ENCODE results near the gene CRELD2. TPM values are rescaled to one million over a fixed set of nuclear protein-coding genes. Genes with fewer than 3 reads are reported as not detected.

CRELD2 gene
- total RNA-seq, 1 donor from 2014 or later: 54.9 TPM

DNA sequence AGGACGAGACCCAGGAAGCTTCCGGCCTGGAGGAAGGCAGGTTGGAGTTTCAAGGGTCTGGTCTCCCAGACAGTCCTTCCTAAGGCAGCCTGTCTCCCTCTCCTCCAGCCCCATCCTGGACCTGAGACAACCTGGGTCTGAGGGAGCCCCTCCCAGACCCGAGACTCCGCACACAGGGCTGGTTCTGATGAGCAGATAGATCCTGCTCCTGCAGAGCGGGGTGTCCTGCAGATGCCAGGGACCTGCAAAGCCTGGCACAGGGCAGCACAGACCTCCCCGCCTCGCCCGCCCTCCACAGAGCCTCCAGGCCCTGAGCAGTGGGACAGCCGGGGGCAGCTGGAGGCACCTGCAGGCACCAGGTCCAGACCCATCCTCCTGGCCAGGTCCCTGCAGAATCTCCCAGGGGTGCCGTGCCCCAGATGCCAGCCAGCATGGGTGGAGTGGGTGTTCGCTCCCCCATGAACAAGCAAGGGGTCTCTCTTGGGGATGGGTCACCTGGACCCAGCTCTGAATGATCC, 49.9 kb downstream of the CRELD2 start:
- Mint-ChIP-seq H3K4me3 (ENCODE audit: unreplicated experiment) (no peak overlapping the region), H3K4me1 (ENCODE audit: unreplicated experiment) (peaks cover 36% of the 10 kb centered on the region), H3K36me3 (ENCODE audit: unreplicated experiment) (peaks cover 7% of the 10 kb centered on the region), H3K27ac (ENCODE audit: unreplicated experiment) (no peak overlapping the region), H3K9me3 (ENCODE audit: unreplicated experiment) (no peaks in the 10 kb centered on the region), H3K27me3 (ENCODE audit: unreplicated experiment) (no peaks in the 10 kb centered on the region)
- no peak for DNase-seq (ENCODE audit: extremely low spot score, unreplicated experiment)
- TF ChIP-seq, protein P1, sequence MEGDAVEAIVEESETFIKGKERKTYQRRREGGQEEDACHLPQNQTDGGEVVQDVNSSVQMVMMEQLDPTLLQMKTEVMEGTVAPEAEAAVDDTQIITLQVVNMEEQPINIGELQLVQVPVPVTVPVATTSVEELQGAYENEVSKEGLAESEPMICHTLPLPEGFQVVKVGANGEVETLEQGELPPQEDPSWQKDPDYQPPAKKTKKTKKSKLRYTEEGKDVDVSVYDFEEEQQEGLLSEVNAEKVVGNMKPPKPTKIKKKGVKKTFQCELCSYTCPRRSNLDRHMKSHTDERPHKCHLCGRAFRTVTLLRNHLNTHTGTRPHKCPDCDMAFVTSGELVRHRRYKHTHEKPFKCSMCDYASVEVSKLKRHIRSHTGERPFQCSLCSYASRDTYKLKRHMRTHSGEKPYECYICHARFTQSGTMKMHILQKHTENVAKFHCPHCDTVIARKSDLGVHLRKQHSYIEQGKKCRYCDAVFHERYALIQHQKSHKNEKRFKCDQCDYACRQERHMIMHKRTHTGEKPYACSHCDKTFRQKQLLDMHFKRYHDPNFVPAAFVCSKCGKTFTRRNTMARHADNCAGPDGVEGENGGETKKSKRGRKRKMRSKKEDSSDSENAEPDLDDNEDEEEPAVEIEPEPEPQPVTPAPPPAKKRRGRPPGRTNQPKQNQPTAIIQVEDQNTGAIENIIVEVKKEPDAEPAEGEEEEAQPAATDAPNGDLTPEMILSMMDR (IDR thresholded peaks at IDR 0.05): no peak

- H3K4me3 Mint-ChIP-seq (ENCODE audit: unreplicated experiment): no peak overlapping the region
- no peak overlapping the region for H3K27ac Mint-ChIP-seq (ENCODE audit: unreplicated experiment)
- H3K27me3 Mint-ChIP-seq (ENCODE audit: unreplicated experiment): no peaks in the 10 kb centered on the region
- H3K9me3 Mint-ChIP-seq (ENCODE audit: unreplicated experiment): no peaks in the 10 kb centered on the region
- H3K36me3 Mint-ChIP-seq (ENCODE audit: unreplicated experiment): peaks cover under 1% of the 10 kb centered on the region
- peaks cover 29% of the 10 kb centered on the region for H3K4me1 Mint-ChIP-seq (ENCODE audit: unreplicated experiment)
- no peak for DNase-seq (ENCODE audit: extremely low spot score, unreplicated experiment)
- TF ChIP-seq, protein P1 (IDR thresholded peaks at IDR 0.05): no peak
Measured at GRCh38 chr22:49968831-49969661, 50.6 kb downstream of the CRELD2 start.

- H3K4me1 Mint-ChIP-seq (ENCODE audit: unreplicated experiment): peaks cover 24% of the 10 kb centered on the region
- no peaks in the 10 kb centered on the region for H3K9me3 Mint-ChIP-seq (ENCODE audit: unreplicated experiment)
- TF ChIP-seq, protein P1 (IDR thresholded peaks at IDR 0.05): no peak
- H3K27ac Mint-ChIP-seq (ENCODE audit: unreplicated experiment): no peak overlapping the region
- DNase-seq (ENCODE audit: extremely low spot score, unreplicated experiment): no peak
- H3K4me3 Mint-ChIP-seq (ENCODE audit: unreplicated experiment): no peak overlapping the region
- H3K27me3 Mint-ChIP-seq (ENCODE audit: unreplicated experiment): no peaks in the 10 kb centered on the region
- no peaks in the 10 kb centered on the region for H3K36me3 Mint-ChIP-seq (ENCODE audit: unreplicated experiment)
Measured at GRCh38 chr22:49969751-49970527, 51.5 kb downstream of the CRELD2 start.

DNA sequence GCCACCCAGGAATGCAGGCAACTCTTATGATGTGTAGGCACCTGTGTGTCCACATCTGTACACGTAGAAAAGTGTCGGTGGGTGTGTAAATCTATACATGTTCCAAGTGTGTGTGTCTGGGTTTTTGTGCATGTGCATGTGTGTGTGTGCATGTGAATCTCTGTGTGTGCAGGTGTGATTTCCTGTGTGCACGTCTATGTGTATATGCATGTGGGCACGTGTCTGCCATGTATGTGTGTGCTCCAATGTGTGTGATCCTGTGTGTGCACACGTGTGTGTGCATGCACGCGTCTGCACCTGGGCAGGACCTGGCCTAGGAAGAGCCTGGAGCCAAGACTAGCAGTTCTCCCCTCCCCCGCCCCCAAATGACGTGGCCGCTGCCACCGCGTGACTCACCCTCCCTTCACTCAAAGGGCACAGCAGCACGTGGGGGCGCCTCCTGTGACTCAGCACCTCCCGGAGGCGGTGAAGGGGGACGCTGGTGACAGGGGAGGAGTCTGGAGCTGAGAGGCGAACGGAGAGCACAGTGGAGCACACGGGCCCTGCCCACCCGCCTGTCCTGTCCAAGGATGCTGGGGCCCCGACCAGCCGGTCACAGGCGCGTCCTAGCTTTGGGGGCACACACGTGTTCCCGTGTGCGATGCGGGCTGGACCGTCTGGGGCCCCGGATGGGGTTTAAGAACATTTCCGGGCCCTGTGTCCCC, 52.2 kb downstream of the CRELD2 start:
- DNase-seq (ENCODE audit: extremely low spot score, unreplicated experiment): peak; percentile 94
- TF ChIP-seq, protein P1 (IDR thresholded peaks at IDR 0.05): no peak
- peak overlapping the region; percentile 63 for H3K4me3 Mint-ChIP-seq (ENCODE audit: unreplicated experiment)
- no peaks in the 10 kb centered on the region for H3K9me3 Mint-ChIP-seq (ENCODE audit: unreplicated experiment)
- H3K27me3 Mint-ChIP-seq (ENCODE audit: unreplicated experiment): no peaks in the 10 kb centered on the region
- H3K4me1 Mint-ChIP-seq (ENCODE audit: unreplicated experiment): peaks cover 28% of the 10 kb centered on the region
- H3K27ac Mint-ChIP-seq (ENCODE audit: unreplicated experiment): peak overlapping the region; percentile 81
- no peaks in the 10 kb centered on the region for H3K36me3 Mint-ChIP-seq (ENCODE audit: unreplicated experiment)

Data from osteocyte (in vitro differentiated cells).